Spinal cord (tissue), 10 donors: ENCODE results near the gene NAP1L4. TPM values are rescaled to one million over a fixed set of nuclear protein-coding genes. Genes with fewer than 3 reads are reported as not detected.
"Not testable (repeated sequence)": the region's sequence is repeated elsewhere in the genome, so short reads cannot be mapped to it uniquely, and the experiment has no call there.

Source experiments
- DNase-seq, 6 donors: peaks; one replicate each; pipeline versions ENCODE4 v3.0.0 to v3.0.0-alpha.2; 2013 to 2015; ENCODE audit warnings: low spot score in 6 of 6, low read depth in 4 of 6
- H3K27ac ChIP-seq: one replicate; pipeline ENCODE4 v1.5.1; 2013; ENCODE audit warnings: low read depth, low read length, control low read depth
- H3K27me3 ChIP-seq: one replicate; pipeline ENCODE4 v1.6.1; 2013; ENCODE audit warnings: low read length; ENCODE audit not compliant: control insufficient read depth, insufficient read depth
- H3K36me3 ChIP-seq: one replicate; pipeline ENCODE4 v1.6.1; 2013; ENCODE audit warnings: low read length; ENCODE audit not compliant: control insufficient read depth, insufficient read depth
- H3K4me1 ChIP-seq: one replicate; pipeline ENCODE4 v1.6.1; 2013; ENCODE audit warnings: low read length; ENCODE audit not compliant: control insufficient read depth, insufficient read depth
- H3K4me3 ChIP-seq: one replicate; pipeline ENCODE4 v1.5.1; 2013; ENCODE audit warnings: low read depth, low read length, control low read depth
- H3K9me3 ChIP-seq: one replicate; pipeline ENCODE4 v1.6.1; 2013; ENCODE audit warnings: low read length; ENCODE audit not compliant: control insufficient read depth, insufficient read depth
- WGBS: methylation state at CpG from one replicate; pipeline ENCODE4 v1.1.5; 2013; ENCODE audit warnings: missing lambda C conversion rate; ENCODE audit not compliant: insufficient coverage; 5-methylcytosine and 5-hydroxymethylcytosine counted together
- polyA plus RNA-seq, 2 donors: library from polyadenylated mRNA; unstranded; fragments of 120-200 nt; gene quantifications; one replicate each; pipeline ENCODE4 v1.2.1, GENCODE V29; 2013; ENCODE audit not compliant: insufficient read length in 2 of 2
- total RNA-seq, 2 donors: library from RNA; depleted of rRNA in 1 of 2; stranded (reverse); fragments of 120-200 nt in 1 of 2; fragments of >200 nt in 1 of 2; gene quantifications; one replicate each; pipeline versions ENCODE4 v1.2.3 to v1.2.4, GENCODE V29; 2013 to 2014
- donor health status: healthy.

Gene NAP1L4
- total and polyA plus RNA-seq, 4 donors: 148 to 191 (median 177) TPM

DNA sequence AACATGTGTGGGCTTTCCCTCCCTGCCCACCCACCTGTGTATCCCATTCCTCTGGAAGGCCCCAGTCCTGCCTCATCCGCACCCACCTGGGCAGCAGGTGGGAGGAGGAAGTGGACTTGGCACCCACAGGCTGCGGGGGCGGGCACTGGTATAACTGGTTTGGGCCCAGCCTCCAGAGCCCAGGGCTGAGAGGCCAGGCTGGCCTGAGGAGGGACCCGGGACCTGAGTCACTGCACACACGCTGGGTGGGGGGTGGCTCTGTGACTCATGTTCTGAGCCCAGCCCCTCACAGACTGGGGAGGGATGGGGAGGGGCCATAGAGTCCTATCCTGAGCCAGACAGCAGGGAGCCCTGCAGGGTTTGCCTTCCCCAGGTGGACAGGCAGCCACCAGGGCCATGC, 79.6 kb downstream of the NAP1L4 start:
- H3K4me1 ChIP-seq: peaks cover 7% of the 10 kb centered on the region
- no peak for DNase-seq
- H3K9me3 ChIP-seq: no peaks in the 10 kb centered on the region
- peaks cover 32% of the 10 kb centered on the region for H3K27me3 ChIP-seq
- no peak overlapping the region for H3K27ac ChIP-seq
- WGBS: 83% methylated on average over 5 of the region's 5 CpGs
- no peaks in the 10 kb centered on the region for H3K36me3 ChIP-seq
- no peak overlapping the region for H3K4me3 ChIP-seq

GRCh38 chr11:2911785-2912391, 80.2 kb downstream of the NAP1L4 start:
- WGBS: 80% methylated on average over 11 of the region's 12 CpGs
- H3K27me3 ChIP-seq: peaks cover 33% of the 10 kb centered on the region

DNA sequence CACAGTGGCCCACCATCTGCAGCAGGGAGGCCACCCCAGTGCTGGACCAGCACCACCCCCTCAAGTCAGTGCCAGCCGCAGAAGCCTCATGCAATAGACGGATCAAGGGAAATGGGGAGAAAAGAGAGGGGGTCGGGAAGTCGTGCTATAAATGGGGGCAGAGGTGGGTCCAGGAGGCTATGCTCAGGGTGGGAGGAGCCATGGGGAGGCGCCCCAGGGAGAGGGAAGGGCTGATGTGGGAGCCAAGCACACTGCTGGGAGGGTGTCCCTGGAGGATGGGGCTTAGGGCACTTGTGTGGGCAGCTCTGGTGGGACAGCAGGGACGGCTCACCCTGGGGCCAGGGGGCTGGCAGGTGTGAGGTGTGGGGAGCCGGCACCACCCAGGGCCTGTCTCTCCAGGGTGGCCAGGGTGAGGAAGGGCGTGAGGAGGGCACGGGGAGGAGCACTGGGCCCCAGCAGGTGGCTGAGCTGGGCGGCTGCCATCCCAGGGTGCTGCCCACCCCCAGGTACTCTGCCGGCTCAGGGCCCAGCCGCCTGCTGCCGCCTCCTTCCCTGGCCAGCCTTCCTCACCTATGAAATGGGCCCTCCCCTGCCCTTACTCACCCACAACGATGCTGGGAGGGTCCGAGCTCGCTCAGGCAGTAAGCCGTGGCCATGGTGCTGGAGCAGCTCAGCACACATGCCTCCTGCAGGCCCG, 80.9 kb downstream of the NAP1L4 start:
- Histone ChIP-seq H3K4me1 (peaks cover 7% of the 10 kb centered on the region), H3K27ac (no peak overlapping the region), H3K36me3 (no peaks in the 10 kb centered on the region), H3K4me3 (no peak overlapping the region), H3K27me3 (peaks cover 33% of the 10 kb centered on the region), H3K9me3 (no peaks in the 10 kb centered on the region)
- 85% methylated on average over 18 of the region's 18 CpGs for WGBS
- no peak for DNase-seq

More at GRCh38 chr11:2911785-2912391, 80.2 kb downstream of the NAP1L4 start:
- no peaks in the 10 kb centered on the region for H3K36me3 ChIP-seq
- no peak overlapping the region for H3K4me3 ChIP-seq
- peaks cover 7% of the 10 kb centered on the region for H3K4me1 ChIP-seq
- H3K9me3 ChIP-seq: no peaks in the 10 kb centered on the region
- H3K27ac ChIP-seq: no peak overlapping the region
- no peak for DNase-seq

DNA sequence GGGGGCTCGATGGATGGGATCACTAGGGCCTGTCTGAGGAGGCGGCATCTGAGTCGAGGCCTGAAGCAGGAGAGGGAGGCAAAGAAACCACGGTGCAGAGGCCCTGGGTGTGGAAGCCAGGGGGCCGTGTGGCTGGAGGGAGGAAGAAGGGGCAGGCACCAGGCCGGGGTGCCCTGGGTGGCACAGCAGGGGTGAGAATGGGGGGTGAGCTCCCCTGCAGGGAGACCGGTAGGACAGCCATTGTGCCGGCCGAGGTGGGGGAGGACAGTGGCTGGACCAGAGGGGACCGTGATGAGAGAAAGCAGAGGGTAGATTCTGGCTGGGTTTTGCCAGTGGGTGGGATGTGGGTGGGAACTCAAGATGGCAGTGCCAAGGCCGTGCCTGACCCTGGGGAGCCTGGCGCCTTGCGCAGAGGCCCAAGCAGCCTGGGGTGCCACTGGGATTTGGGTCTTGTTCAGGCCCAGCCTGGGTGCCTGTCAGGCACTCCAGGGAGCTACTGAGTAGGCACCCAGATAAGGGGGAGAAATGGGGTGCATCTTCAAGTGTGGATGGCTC, 81.7 kb downstream of the NAP1L4 start:
- 87% methylated on average over 13 of the region's 13 CpGs for WGBS
- Histone ChIP-seq H3K27me3 (peaks cover 33% of the 10 kb centered on the region), H3K27ac (no peak overlapping the region), H3K4me1 (peaks cover 7% of the 10 kb centered on the region), H3K36me3 (no peaks in the 10 kb centered on the region), H3K9me3 (no peaks in the 10 kb centered on the region), H3K4me3 (no peak overlapping the region)
- DNase-seq: no peak

DNA sequence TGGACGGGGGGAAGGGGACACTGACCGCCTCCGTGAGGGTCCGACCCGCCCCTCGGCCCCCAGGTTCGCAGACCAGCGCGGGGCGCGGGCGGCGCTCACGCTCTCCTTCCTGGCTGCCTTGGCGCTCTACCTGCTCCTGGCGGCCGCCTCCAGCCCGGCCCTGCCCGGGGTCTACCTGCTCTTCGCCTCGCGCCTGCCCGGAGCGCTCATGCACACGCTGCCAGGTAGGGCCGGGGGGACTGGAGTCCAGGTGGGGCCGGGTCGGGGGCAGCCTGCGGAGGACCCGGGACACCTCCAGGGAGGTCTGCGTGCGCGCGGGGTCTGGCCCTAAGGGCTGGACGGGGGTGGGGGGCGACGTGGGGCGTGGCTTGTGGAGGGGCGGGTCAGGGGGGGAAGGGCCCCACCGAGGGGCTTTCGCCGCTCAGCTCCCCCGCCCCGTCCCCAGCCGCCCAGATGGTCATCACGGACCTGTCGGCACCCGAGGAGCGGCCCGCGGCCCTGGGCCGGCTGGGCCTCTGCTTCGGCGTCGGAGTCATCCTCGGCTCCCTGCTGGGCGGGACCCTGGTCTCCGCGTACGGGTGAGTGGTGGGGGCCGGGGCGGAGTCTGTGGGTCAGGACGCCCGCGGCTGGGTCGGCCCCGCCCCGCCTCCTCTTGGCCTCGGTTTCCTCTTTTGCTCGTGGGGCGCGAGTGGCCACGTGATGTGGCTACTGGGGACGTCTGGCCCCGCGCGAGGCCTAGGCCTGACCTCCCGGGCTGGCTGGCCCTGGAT, 82.8 kb downstream of the NAP1L4 start:
- WGBS: 8% methylated on average over 70 of the region's 78 CpGs
- no peak for DNase-seq
- Histone ChIP-seq H3K36me3 (no peaks in the 10 kb centered on the region), H3K4me3 (no peak overlapping the region), H3K9me3 (no peaks in the 10 kb centered on the region), H3K27me3 (peaks cover 33% of the 10 kb centered on the region), H3K4me1 (peaks cover 7% of the 10 kb centered on the region), H3K27ac (no peak overlapping the region)

DNA sequence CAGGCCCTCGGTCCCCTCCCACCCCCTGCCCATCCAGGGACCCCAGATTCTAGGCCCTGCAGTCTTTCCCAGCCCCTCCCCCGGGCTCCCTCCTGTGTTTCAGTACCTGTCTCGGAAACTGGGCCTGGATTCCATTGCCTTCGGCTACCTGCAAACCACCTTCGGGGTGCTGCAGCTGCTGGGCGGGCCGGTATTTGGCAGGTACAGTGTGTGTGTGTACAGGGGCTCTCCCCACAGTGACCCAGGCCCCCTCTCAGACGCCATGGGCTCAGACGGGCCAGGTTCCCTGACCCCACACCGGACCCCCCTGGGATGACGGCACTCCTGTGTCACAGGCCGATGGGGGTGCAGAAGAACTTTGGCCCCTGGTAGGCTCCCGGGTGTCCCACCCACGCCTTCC, 84.0 kb downstream of the NAP1L4 start:
- 82% methylated on average over 9 of the region's 14 CpGs for WGBS
- Histone ChIP-seq H3K4me1 (peaks cover 7% of the 10 kb centered on the region), H3K4me3 (no peak overlapping the region), H3K9me3 (no peaks in the 10 kb centered on the region), H3K27me3 (peaks cover 38% of the 10 kb centered on the region), H3K27ac (no peak overlapping the region), H3K36me3 (no peaks in the 10 kb centered on the region)
- DNase-seq: no peak

- H3K4me3 ChIP-seq, H3K9me3 ChIP-seq, H3K36me3 ChIP-seq, H3K27ac ChIP-seq, DNase-seq: not testable (repeated sequence)
- H3K27me3 ChIP-seq: peaks cover 41% of the 10 kb centered on the region
- 89% methylated on average over 5 of the region's 7 CpGs for WGBS
- peaks cover 26% of the 10 kb centered on the region for H3K4me1 ChIP-seq
These were observed 86.8 kb downstream of the NAP1L4 start for GRCh38 chr11:2905299-2905698.

GRCh38 chr11:2904153-2905052, 87.7 kb downstream of the NAP1L4 start:
- Histone ChIP-seq H3K4me3 (no peak overlapping the region), H3K4me1 (peaks cover 20% of the 10 kb centered on the region), H3K27ac (no peak overlapping the region), H3K9me3 (no peaks in the 10 kb centered on the region), H3K36me3 (no peaks in the 10 kb centered on the region), H3K27me3 (peaks cover 33% of the 10 kb centered on the region)
- WGBS: 67% methylated on average over 17 of the region's 21 CpGs
- DNase-seq: no peak

GRCh38 chr11:2903672-2904011, 88.5 kb downstream of the NAP1L4 start:
- Histone ChIP-seq H3K36me3 (no peaks in the 10 kb centered on the region), H3K27ac (no peak overlapping the region), H3K4me1 (peaks cover 22% of the 10 kb centered on the region), H3K9me3 (no peaks in the 10 kb centered on the region), H3K4me3 (no peak overlapping the region), H3K27me3 (peaks cover 27% of the 10 kb centered on the region)
- DNase-seq: no peak
- 64% methylated on average over 6 of the region's 7 CpGs for WGBS
